GM18867 (cell line): ENCODE data around the gene MADD.
"Not testable (repeated sequence)": the region's sequence is repeated elsewhere in the genome, so short reads cannot be mapped to it uniquely, and the experiment has no call there.

ENCODE experiments used
- ATAC-seq: cut with Tn5 transposase; IDR thresholded peaks from one replicate; pipeline ENCODE4 v1.9.1; 2021; ENCODE audit warnings: mild to moderate bottlenecking, moderate library complexity; ENCODE audit not compliant: unreplicated experiment

MADD gene

GRCh38 chr11:47272706-47273105, 2.8 kb downstream of the MADD start:
- no peak for ATAC-seq

GRCh38 chr11:47274495-47275235, 4.7 kb downstream of the MADD start:
- ATAC-seq = no peak

GRCh38 chr11:47276923-47277322, 7.0 kb downstream of the MADD start:
- ATAC-seq = no peak

GRCh38 chr11:47278058-47278457, 8.1 kb downstream of the MADD start:
- no peak for ATAC-seq

- ATAC-seq = no peak
Observed at GRCh38 chr11:47278769-47279168, 8.8 kb downstream of the MADD start.

GRCh38 chr11:47280099-47280498, 10.2 kb downstream of the MADD start:
- no peak for ATAC-seq

- no peak for ATAC-seq
Observed at GRCh38 chr11:47280860-47281259, 10.9 kb downstream of the MADD start.

- no peak for ATAC-seq
Observed at GRCh38 chr11:47282462-47282861, 12.5 kb downstream of the MADD start.

- no peak for ATAC-seq
Observed at GRCh38 chr11:47284151-47284550, 14.2 kb downstream of the MADD start.

- no peak for ATAC-seq
Observed at GRCh38 chr11:47285969-47286770, 16.2 kb downstream of the MADD start.

GRCh38 chr11:47288066-47288465, 18.1 kb downstream of the MADD start:
- no peak for ATAC-seq

- no peak for ATAC-seq
Observed at GRCh38 chr11:47289856-47290255, 19.9 kb downstream of the MADD start.

- ATAC-seq = no peak
Observed at GRCh38 chr11:47295385-47295784, 25.5 kb downstream of the MADD start.

GRCh38 chr11:47296045-47296444, 26.1 kb downstream of the MADD start:
- ATAC-seq = no peak

- no peak for ATAC-seq
Observed at GRCh38 chr11:47299078-47299477, 29.1 kb downstream of the MADD start.

- ATAC-seq = no peak
Observed at GRCh38 chr11:47302853-47303252, 32.9 kb downstream of the MADD start.

- no peak for ATAC-seq
Observed at GRCh38 chr11:47305734-47306483, 36.0 kb downstream of the MADD start.

- no peak for ATAC-seq
Observed at GRCh38 chr11:47306484-47306844, 36.5 kb downstream of the MADD start.

- no peak for ATAC-seq
Observed at GRCh38 chr11:47308050-47308823, 38.3 kb downstream of the MADD start.

GRCh38 chr11:47314992-47315391, 45.1 kb downstream of the MADD start:
- ATAC-seq = no peak

- not testable (repeated sequence) for ATAC-seq
Observed at GRCh38 chr11:47316501-47316900, 46.6 kb downstream of the MADD start.
